ENCODE measurements around the gene TAMALIN.

DNA sequence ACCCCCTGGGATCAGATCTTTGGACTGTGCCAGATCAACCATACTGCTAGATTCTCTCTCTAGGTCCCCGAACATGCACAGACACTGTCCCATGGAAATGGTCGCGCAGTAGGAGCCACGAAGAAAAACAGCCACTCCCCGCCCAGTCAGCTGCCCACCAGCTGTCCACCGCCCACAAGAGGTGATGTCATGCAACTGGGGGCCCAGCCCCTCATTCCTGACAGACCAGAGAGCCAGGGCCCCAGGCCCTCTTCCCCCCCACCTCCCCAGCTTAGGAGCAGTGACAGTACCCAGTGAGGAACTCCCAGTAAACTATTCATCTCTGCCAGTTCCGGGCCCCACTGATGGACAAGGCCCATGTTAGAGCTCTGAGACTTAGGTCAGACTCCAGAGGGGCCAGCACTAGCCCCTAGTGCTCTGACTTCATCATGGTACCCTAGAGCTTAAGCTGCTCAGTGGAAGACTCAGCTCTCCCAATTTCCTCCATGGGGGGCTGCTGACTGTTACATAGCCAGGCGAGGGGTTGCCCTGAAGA lies 3.7 kb upstream of the TAMALIN start:
- no peak for TF ChIP-seq POLR2AphosphoS5 (IDR thresholded peaks at IDR 0.05)
- TF ChIP-seq POLR2A (IDR thresholded peaks at IDR 0.05): no peak

Data from suprapubic skin (tissue), 4 donors.